OCI-LY1 (cell line): Measurements from ENCODE around the gene KIF20A.

ENCODE experiments used
- EZH2 ChIP-seq: fragments of 200-600 bp; sonication (generic), shearing (Covaris generic); IDR thresholded peaks from 2 replicates; pipeline ENCODE4 v1.8.0; 2017; ENCODE audit warnings: borderline replicate concordance, mixed run types, mild to moderate bottlenecking, antibody characterized with exemption, low read length, moderate library complexity, mixed read lengths
- TF ChIP-seq, protein P1 (sequence below): fragments of 200-600 bp; sonication (generic), shearing (Covaris generic); IDR thresholded peaks from 2 replicates; pipeline ENCODE4 v1.5.1; 2017; ENCODE audit warnings: mild to moderate bottlenecking, antibody characterized with exemption, low read length, moderate library complexity, mixed read lengths

DNA sequence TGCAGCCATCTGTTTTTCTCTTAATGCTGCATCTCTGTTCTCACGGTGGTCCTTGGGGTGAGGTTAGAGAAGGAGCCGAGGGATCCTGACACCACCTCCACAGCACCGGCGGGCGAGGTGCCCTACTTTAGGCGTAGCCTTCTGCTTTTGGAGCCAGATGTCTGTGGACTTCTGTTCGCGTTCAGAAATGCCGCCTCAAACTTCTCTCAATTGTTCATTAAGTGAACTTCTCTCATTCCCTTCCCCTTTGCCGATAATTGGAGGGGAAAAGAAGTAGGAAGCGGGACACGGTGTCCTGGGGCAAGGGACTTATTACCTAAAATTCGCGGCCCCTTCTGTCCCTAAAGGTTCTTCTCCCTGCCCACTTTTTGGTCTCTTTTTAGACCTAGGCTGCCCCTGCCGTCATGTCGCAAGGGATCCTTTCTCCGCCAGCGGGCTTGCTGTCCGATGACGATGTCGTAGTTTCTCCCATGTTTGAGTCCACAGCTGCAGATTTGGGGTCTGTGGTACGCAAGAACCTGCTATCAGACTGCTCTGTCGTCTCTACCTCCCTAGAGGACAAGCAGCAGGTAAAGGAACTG lies 455 bp downstream of the KIF20A start:
- TF ChIP-seq, protein P1, sequence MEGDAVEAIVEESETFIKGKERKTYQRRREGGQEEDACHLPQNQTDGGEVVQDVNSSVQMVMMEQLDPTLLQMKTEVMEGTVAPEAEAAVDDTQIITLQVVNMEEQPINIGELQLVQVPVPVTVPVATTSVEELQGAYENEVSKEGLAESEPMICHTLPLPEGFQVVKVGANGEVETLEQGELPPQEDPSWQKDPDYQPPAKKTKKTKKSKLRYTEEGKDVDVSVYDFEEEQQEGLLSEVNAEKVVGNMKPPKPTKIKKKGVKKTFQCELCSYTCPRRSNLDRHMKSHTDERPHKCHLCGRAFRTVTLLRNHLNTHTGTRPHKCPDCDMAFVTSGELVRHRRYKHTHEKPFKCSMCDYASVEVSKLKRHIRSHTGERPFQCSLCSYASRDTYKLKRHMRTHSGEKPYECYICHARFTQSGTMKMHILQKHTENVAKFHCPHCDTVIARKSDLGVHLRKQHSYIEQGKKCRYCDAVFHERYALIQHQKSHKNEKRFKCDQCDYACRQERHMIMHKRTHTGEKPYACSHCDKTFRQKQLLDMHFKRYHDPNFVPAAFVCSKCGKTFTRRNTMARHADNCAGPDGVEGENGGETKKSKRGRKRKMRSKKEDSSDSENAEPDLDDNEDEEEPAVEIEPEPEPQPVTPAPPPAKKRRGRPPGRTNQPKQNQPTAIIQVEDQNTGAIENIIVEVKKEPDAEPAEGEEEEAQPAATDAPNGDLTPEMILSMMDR = no peak
- TF ChIP-seq EZH2 = no peak
